Ovary (tissue), 9 donors: ENCODE results near the gene GRM5. TPM values are rescaled to one million over a fixed set of nuclear protein-coding genes. Genes with fewer than 3 reads are reported as not detected.
"Not testable (repeated sequence)": the region's sequence is repeated elsewhere in the genome, so short reads cannot be mapped to it uniquely, and the experiment has no call there.

ENCODE experiments used
- DNase-seq, 5 donors: peaks; one replicate each; pipeline ENCODE4 v3.0.0-alpha.2; 2019 to 2020
- H3K27ac ChIP-seq, 2 donors: fragments of 200-600 bp; one replicate each; pipeline versions ENCODE4 v1.5.1 to v1.8.0; 2019 to 2022
- H3K27me3 ChIP-seq: fragments of 200-600 bp; one replicate; pipeline ENCODE4 v1.8.0; 2022
- H3K36me3 ChIP-seq: fragments of 200-600 bp; sonication (generic); one replicate; pipeline ENCODE4 v1.5.1; 2019
- H3K4me1 ChIP-seq: one replicate; pipeline ENCODE4 v1.8.1; 2013; ENCODE audit warnings: mild to moderate bottlenecking, moderate library complexity; ENCODE audit not compliant: insufficient read depth
- H3K4me3 ChIP-seq: fragments of 200-600 bp; sonication (generic); one replicate; pipeline ENCODE4 v1.5.1; 2017
- H3K9me3 ChIP-seq, 2 donors: fragments of 200-600 bp in 1 of 2; sonication (generic) in 1 of 2; one replicate each; pipeline versions ENCODE4 v1.5.1 to v1.8.1; 2013 to 2019; ENCODE audit warnings: mild to moderate bottlenecking in 1 of 2, moderate library complexity in 1 of 2
- EP300 ChIP-seq: sonication (generic); formaldehyde crosslinking; IDR thresholded peaks from one replicate; pipeline ENCODE4 v1.6.1; 2017; ENCODE audit warnings: antibody characterized with exemption
- POLR2A ChIP-seq: fragments of 450-650 bp; IDR thresholded peaks from one replicate; pipeline ENCODE4 v1.6.1; 2017; ENCODE audit warnings: antibody characterized with exemption, mild to moderate bottlenecking, moderate library complexity
- WGBS, 3 donors: extraction: QIAGEN DNeasy Blood & Tissue Kit in 1 of 3; methylation state at CpG; one replicate each; pipeline versions ENCODE4 v1.1.5 to v1.1.7; 2013 to 2017; 5-methylcytosine and 5-hydroxymethylcytosine counted together
- intact Hi-C, 4 donors: fragments of 100-400 bp; cut with DNase I; formaldehyde crosslinking; loops; one replicate each; pipeline versions ENCODE4 v1.11.0 to v1.15.1; 2022 to 2023
- polyA plus RNA-seq, 2 donors: library from polyadenylated mRNA; stranded (reverse); fragments of 200-250 nt in 1 of 2; fragments of 350-450 nt in 1 of 2; fragmentation: Illumina TruSeq in 1 of 2; extraction: RNeasy Lipid Tissue Mini Kit (QIAGEN cat#74804) in 1 of 2; gene quantifications; one replicate each; pipeline ENCODE4 v1.2.3, GENCODE V29; 2013 to 2014
- total RNA-seq, 7 donors: library from RNA; depleted of rRNA in 2 of 7; stranded (reverse); fragments of >200 nt in 2 of 7; fragmentation: NEBNext Ultra II Directional in 3 of 7; extraction: Animal tissue kit (Norgen Biotek cat#: 25700) in 3 of 7; gene quantifications; one replicate each; pipeline versions ENCODE4 v1.1.0 to v1.2.4, GENCODE V29; 2016 to 2023
- TF ChIP-seq, protein P1 (sequence below), 3 donors: fragments of 450-650 bp in 2 of 3; fragments of 200-600 bp in 1 of 3; IDR thresholded peaks; one replicate each; pipeline versions ENCODE4 v1.5.1 to v1.8.0; 2016 to 2022; ENCODE audit warnings: antibody characterized with exemption in 3 of 3, mild to moderate bottlenecking in 1 of 3
- donor health status: DM: no; HTN: no; CAD: no; lungs with moderate emphysema.
- donor health status: DM: no; HTN: no; CAD: no.
- donor health status: Bipolar disorder and iron deficiency.
- donor health status: DM: yes; HTN: yes; CAD: no.
- donor health status: DM: no; HTN: no; CAD: no.
- donor health status: DM: yes; HTN: yes; CAD: no.

GRM5 gene
- total and polyA plus RNA-seq, 9 donors = under 0.01 to 0.03 TPM; not detected in 7

DNA sequence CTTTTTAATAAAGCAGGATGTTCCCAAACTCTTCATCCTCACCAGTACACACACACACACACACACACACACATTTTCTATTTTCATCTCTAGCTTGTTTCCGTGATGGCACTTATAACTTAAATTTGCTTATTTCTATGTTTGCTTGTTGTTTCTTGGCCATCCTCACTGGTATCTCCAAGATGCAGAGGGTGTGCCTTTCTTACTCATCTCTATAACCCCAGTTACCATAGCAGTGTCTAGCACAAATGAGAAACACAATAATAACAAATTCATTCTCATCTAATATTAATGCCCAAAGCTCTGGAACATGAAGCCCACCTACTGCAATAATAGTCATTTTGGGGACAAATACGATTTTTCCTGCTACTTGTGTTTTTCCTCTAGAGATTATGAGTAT, 156.3 kb downstream of the GRM5 start:
- Histone ChIP-seq H3K4me3 (no peak overlapping the region), H3K9me3 (no peaks in the 10 kb centered on the region), H3K27me3 (no peaks in the 10 kb centered on the region), H3K36me3 (no peaks in the 10 kb centered on the region), H3K4me1 (no peaks in the 10 kb centered on the region), H3K27ac (no peak overlapping the region)
- WGBS, 3 donors = 83 to 97% (median 84%) methylated on average over 2 of the region's 2 CpGs
- DNase-seq = no peak
- TF ChIP-seq, protein P1, sequence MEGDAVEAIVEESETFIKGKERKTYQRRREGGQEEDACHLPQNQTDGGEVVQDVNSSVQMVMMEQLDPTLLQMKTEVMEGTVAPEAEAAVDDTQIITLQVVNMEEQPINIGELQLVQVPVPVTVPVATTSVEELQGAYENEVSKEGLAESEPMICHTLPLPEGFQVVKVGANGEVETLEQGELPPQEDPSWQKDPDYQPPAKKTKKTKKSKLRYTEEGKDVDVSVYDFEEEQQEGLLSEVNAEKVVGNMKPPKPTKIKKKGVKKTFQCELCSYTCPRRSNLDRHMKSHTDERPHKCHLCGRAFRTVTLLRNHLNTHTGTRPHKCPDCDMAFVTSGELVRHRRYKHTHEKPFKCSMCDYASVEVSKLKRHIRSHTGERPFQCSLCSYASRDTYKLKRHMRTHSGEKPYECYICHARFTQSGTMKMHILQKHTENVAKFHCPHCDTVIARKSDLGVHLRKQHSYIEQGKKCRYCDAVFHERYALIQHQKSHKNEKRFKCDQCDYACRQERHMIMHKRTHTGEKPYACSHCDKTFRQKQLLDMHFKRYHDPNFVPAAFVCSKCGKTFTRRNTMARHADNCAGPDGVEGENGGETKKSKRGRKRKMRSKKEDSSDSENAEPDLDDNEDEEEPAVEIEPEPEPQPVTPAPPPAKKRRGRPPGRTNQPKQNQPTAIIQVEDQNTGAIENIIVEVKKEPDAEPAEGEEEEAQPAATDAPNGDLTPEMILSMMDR (IDR thresholded peaks at IDR 0.05) = no peak
- TF ChIP-seq EP300 = no peak
- no peak for TF ChIP-seq POLR2A
- intact Hi-C loops = no loop called here

DNA sequence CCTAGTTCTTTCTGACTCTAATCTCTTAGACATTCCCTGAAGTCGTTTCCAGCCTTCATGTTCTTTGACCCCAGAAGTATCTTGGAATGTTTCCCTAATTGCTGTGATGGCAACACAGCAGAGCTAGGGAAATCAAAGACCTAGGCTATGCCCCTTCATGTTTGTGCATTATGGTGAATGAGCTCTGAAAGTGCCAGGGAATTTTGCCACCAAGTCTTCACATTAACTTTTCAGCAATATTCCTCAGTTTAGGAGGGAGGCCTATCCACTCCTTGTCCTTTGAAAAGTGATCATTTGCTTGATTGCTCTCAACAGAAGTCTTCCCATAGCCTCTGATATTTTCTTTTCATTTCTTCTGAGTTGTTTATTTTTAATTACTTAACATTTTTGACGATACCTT, 164.3 kb downstream of the GRM5 start:
- intact Hi-C loops = not testable (repeated sequence)
- WGBS, 3 donors = 47 to 60% (median 53%) methylated on average over 2 of the region's 2 CpGs

GRCh38 chr11:88888855-88889254, 176.9 kb downstream of the GRM5 start:
- H3K4me3 ChIP-seq, H3K4me1 ChIP-seq, H3K27me3 ChIP-seq, intact Hi-C loops, H3K27ac ChIP-seq, H3K36me3 ChIP-seq, DNase-seq, H3K9me3 ChIP-seq: not testable (repeated sequence)
- 83 to 89% (median 89%) methylated on average over 1 of the region's 1 CpG for WGBS, 3 donors

More for the DNA sequence above, 164.3 kb downstream of the GRM5 start:
- H3K27ac ChIP-seq, H3K9me3 ChIP-seq, H3K4me3 ChIP-seq, H3K4me1 ChIP-seq, H3K36me3 ChIP-seq, H3K27me3 ChIP-seq, DNase-seq: not testable (repeated sequence)

DNA sequence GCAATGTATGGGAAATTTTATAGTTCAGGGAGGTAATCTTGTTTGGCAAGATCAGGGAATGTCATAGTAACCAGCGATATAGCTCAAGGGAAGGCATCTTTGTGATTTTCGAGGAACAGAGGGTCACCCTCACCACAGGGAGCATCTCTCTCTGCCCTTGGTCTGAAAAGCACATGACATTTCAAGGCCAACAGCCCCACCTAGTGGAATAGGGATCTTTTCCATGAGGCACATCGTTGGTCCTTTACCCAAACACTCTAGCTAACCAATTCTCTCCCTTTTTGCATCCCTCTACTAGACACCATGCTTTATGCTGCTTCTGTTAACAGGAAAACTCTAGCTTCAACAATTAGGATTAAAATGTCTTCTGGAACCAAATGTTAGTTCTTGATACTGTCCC, 179.0 kb downstream of the GRM5 start:
- 60 to 61% (median 61%) methylated on average over 3 of the region's 3 CpGs for WGBS, 3 donors
- TF ChIP-seq EP300 (no peak), POLR2A (no peak)
- TF ChIP-seq, protein P1 (IDR thresholded peaks at IDR 0.05) = no peak
- DNase-seq = no peak
- no peak overlapping the region for H3K4me3 ChIP-seq
- H3K4me1 ChIP-seq = no peaks in the 10 kb centered on the region
- H3K9me3 ChIP-seq = no peaks in the 10 kb centered on the region
- no peaks in the 10 kb centered on the region for H3K27me3 ChIP-seq
- no peak overlapping the region for H3K27ac ChIP-seq
- intact Hi-C loops = no loop called here
- H3K36me3 ChIP-seq = no peaks in the 10 kb centered on the region

GRCh38 chr11:88882800-88883199, 183.0 kb downstream of the GRM5 start:
- H3K27ac ChIP-seq, H3K27me3 ChIP-seq, DNase-seq, H3K36me3 ChIP-seq, H3K9me3 ChIP-seq, H3K4me3 ChIP-seq, intact Hi-C loops, H3K4me1 ChIP-seq: not testable (repeated sequence)
- 73 to 77% (median 77%) methylated on average over 3 of the region's 3 CpGs for WGBS, 3 donors

GRCh38 chr11:88861618-88862017, 204.2 kb downstream of the GRM5 start:
- Histone ChIP-seq H3K27me3 (no peaks in the 10 kb centered on the region), H3K27ac (no peak overlapping the region), H3K4me3 (no peak overlapping the region), H3K9me3 (no peaks in the 10 kb centered on the region), H3K4me1 (no peaks in the 10 kb centered on the region), H3K36me3 (no peaks in the 10 kb centered on the region)
- intact Hi-C loops = no loop called here
- TF ChIP-seq EP300 (no peak), POLR2A (no peak)
- TF ChIP-seq, protein P1 (IDR thresholded peaks at IDR 0.05) = no peak
- DNase-seq = no peak

DNA sequence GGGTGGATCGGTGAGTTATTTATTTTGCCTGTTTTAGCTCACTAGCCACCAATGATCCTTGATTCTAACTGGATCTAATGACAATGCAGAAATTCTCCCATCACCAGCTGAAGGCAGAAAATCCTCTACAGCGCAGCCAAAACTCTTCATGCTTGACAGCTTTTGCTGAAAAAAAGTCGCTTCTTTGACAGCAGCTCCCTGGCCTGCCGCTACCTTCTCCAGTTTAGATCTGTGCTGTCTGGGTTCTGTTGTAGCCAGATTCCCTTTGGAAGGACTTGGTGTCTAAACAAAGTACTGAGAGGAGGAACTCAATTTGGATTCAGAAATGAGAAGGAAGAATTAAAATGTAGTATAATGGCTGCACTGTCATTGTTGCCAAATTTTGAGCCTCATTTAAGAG, 205.4 kb downstream of the GRM5 start:
- intact Hi-C loops, H3K27me3 ChIP-seq, H3K4me3 ChIP-seq, H3K4me1 ChIP-seq, H3K36me3 ChIP-seq, H3K27ac ChIP-seq, DNase-seq, H3K9me3 ChIP-seq: not testable (repeated sequence)
- WGBS, 3 donors = 77 to 83% (median 79%) methylated on average over 4 of the region's 4 CpGs

- DNase-seq, H3K9me3 ChIP-seq: not testable (repeated sequence)
- WGBS, 3 donors = 84 to 88% (median 87%) methylated on average over 2 of the region's 2 CpGs
Measured at GRCh38 chr11:88853963-88854362, 211.8 kb downstream of the GRM5 start.

GRCh38 chr11:88851547-88851946, 214.2 kb downstream of the GRM5 start:
- H3K36me3 ChIP-seq, H3K9me3 ChIP-seq, H3K27me3 ChIP-seq, H3K27ac ChIP-seq, DNase-seq, H3K4me1 ChIP-seq, intact Hi-C loops, H3K4me3 ChIP-seq: not testable (repeated sequence)

More at GRCh38 chr11:88853963-88854362, 211.8 kb downstream of the GRM5 start:
- H3K4me1 ChIP-seq, H3K4me3 ChIP-seq, H3K27me3 ChIP-seq, intact Hi-C loops, H3K36me3 ChIP-seq, H3K27ac ChIP-seq: not testable (repeated sequence)
